ENCODE results near the gene BCL2. TPM values are rescaled to one million over a fixed set of nuclear protein-coding genes. Genes with fewer than 3 reads are reported as not detected.

BCL2 gene
- total and polyA plus RNA-seq, 7 donors: 2.8 to 25.7 (median 11.3) TPM

DNA sequence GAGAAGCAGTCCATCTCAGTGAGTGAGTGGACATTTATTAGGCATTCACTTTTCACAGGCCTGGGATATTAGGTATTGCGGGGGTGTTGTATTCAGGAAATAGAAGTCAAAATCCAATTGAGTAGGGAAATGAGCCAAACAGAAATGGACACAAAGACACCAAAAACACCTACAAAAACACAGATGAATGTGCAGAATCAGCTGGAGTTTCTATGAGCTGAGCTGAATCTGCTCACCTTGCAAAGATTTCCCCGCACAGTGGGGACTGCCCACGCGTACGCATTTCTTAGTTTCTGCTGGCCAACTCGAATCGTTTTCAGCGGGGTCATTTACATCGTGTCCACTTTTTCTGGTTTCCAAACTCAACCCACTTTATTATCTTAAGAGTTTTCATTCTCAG, 160.0 kb downstream of the BCL2 start:
- Histone ChIP-seq H3K27me3 (no peaks in the 10 kb centered on the region), H3K36me3 (no peaks in the 10 kb centered on the region), H3K27ac (no peak overlapping the region), H3K9me3 (no peaks in the 10 kb centered on the region), H3K4me3 (no peak overlapping the region), H3K4me1 (peaks cover 0 to 33% (median 26%) of the 10 kb centered on the region in 4 donors)
- 81 to 89% methylated on average over 9 of the region's 9 CpGs for WGBS, 2 donors
- TF ChIP-seq EP300 (IDR thresholded peaks at IDR 0.05): no peak
- TF ChIP-seq POLR2A (IDR thresholded peaks at IDR 0.05): no peak
- no peak for DNase-seq
- intact Hi-C loops (cut with DNase I): no loop called here

DNA sequence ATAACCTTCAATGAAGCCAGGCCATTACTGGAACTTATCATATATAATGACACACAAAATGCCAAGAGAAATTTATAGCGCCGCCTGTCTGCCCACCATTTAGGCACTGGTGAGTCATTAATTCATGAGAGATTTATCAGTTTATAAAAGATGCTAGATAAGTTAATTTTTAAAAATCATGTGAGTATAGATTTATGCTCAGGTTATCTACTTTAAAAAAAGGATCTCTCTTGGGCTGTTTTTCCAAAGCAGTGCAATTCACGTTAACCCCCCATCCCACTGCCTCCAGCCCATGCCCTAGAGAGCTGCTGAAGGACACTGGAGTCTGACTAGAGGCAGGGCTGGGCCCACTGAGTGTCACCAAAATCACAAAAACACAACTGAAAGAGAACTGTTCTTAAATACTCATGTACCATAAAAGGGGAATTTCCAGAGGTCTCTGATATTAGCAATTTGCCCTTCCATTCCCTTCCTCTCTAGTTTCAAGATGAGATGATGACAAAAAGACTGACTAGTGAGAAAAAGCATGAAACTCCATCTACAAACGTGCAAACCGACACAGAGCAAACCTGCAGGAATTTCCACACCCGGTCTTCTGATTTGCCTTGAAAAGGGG, 160.8 kb downstream of the BCL2 start:
- DNase-seq: no peak
- Histone ChIP-seq H3K36me3 (no peaks in the 10 kb centered on the region), H3K27ac (no peak overlapping the region), H3K4me1 (peaks cover 0 to 33% (median 26%) of the 10 kb centered on the region in 4 donors), H3K9me3 (no peaks in the 10 kb centered on the region), H3K4me3 (no peak overlapping the region), H3K27me3 (no peaks in the 10 kb centered on the region)
- intact Hi-C loops (cut with DNase I): no loop called here
- TF ChIP-seq POLR2A (IDR thresholded peaks at IDR 0.05) (no peak), POLR2AphosphoS5 (IDR thresholded peaks at IDR 0.05) (no peak), EP300 (IDR thresholded peaks at IDR 0.05) (no peak)
- TF ChIP-seq, protein P1, sequence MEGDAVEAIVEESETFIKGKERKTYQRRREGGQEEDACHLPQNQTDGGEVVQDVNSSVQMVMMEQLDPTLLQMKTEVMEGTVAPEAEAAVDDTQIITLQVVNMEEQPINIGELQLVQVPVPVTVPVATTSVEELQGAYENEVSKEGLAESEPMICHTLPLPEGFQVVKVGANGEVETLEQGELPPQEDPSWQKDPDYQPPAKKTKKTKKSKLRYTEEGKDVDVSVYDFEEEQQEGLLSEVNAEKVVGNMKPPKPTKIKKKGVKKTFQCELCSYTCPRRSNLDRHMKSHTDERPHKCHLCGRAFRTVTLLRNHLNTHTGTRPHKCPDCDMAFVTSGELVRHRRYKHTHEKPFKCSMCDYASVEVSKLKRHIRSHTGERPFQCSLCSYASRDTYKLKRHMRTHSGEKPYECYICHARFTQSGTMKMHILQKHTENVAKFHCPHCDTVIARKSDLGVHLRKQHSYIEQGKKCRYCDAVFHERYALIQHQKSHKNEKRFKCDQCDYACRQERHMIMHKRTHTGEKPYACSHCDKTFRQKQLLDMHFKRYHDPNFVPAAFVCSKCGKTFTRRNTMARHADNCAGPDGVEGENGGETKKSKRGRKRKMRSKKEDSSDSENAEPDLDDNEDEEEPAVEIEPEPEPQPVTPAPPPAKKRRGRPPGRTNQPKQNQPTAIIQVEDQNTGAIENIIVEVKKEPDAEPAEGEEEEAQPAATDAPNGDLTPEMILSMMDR (IDR thresholded peaks at IDR 0.05): no peak
- WGBS, 2 donors: 74 to 89% methylated on average over 6 of the region's 6 CpGs

DNA sequence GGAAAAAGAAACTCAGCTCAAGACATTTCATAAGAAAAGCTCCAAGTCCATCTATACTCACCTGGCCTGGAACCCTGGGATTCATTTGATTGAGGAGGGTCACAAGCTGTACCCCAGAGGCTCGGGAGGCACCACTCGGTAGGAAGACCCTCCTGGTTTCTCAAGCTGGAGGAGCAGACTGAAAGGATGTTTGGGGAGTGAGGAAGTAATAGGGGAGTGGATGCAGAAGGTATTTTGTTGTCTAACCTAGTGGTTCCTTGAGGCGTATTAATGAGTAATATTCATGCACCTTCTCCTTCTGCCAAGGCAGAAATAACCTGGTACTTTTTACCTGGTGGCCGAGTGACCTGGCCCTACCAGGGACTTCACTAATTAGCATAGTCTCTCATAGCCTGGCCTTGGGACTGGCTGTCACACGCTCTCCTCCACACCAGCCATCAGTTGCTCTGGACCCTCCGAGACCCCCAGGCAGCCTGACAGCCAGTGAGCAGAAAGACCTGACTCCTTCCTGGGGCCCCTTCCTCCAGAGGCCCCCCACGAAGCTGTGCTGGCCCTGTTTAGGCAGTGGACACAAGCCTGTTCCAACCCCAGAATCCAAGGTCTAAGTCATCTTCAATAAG, 161.4 kb downstream of the BCL2 start:
- no peaks in the 10 kb centered on the region for H3K27me3 ChIP-seq
- peaks cover 0 to 33% (median 26%) of the 10 kb centered on the region in 4 donors for H3K4me1 ChIP-seq
- no peaks in the 10 kb centered on the region for H3K36me3 ChIP-seq
- 37 to 56% methylated on average over 7 of the region's 7 CpGs for WGBS, 2 donors
- intact Hi-C loops (cut with DNase I): no loop called here
- peak overlapping the region in 1 of 4 donors; percentile 1 for H3K27ac ChIP-seq
- no peaks in the 10 kb centered on the region for H3K9me3 ChIP-seq
- no peak overlapping the region for H3K4me3 ChIP-seq
- no peak for DNase-seq
- TF ChIP-seq POLR2AphosphoS5 (IDR thresholded peaks at IDR 0.05) (no peak), EP300 (IDR thresholded peaks at IDR 0.05) (no peak), POLR2A (IDR thresholded peaks at IDR 0.05) (no peak)
- TF ChIP-seq, protein P1 (IDR thresholded peaks at IDR 0.05): no peak

DNA sequence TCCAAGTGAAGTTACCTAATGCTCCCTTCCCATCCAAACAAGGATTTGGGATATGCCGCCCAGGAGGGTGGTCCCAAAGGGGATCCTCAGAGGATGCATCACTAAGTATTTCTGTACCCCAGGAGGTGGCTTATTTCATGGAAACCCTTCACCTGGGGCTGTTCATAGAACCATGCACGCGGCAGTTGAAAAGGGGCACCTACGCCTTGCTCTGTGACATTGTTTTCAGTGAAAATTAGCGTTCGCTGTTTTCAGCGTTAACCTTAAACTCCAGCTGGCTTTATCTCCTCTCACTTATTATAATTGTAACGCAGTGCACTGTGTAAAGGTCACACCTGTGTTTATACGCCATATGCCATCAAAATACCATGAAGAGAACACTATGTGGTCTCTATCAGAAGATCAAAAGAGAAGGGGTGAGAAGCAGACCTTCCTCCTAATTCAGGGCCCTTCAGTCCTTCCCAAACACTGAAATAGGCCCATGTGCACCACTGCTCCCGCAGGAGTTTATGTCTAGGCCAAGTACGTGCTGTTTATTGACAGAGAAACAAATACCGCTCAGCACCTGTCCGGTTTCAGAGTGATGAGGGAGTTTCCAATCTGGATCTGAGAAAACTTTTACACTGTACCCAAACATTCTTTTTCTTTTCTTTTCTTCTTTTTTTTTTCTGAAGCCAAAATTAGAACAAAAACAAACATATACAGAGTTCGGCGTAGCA, 162.1 kb downstream of the BCL2 start:
- intact Hi-C loops (cut with DNase I): no loop called here
- Histone ChIP-seq H3K36me3 (no peaks in the 10 kb centered on the region), H3K4me1 (peaks cover 0 to 32% (median 25%) of the 10 kb centered on the region in 4 donors), H3K4me3 (no peak overlapping the region), H3K9me3 (no peaks in the 10 kb centered on the region), H3K27me3 (no peaks in the 10 kb centered on the region), H3K27ac (peak overlapping the region in 1 of 4 donors; percentile 1)
- DNase-seq: no peak
- WGBS, 2 donors: 16 to 44% methylated on average over 15 of the region's 15 CpGs
- TF ChIP-seq, protein P1 (IDR thresholded peaks at IDR 0.05): no peak
- TF ChIP-seq POLR2A (IDR thresholded peaks at IDR 0.05): no peak
- no peak for TF ChIP-seq POLR2AphosphoS5 (IDR thresholded peaks at IDR 0.05)
- no peak for TF ChIP-seq EP300 (IDR thresholded peaks at IDR 0.05)

All from sigmoid colon (tissue), 7 donors.